BLaER1 treated with 17β-estradiol and CSF1 and Interleukin-3, amounts not matched to agents 10 nM and 100 nM (cell line): ENCODE results near the gene NXPH4.

Experiments
- H3K27ac ChIP-seq, 11 experiments: shearing (Covaris generic); formaldehyde crosslinking; 2 replicates each; pipeline ENCODE4 v1.8.1; 2022
- H3K27me3 ChIP-seq, 11 experiments: shearing (Covaris generic); formaldehyde crosslinking; 2 replicates each; pipeline ENCODE4 v1.8.1; 2022
- H3K36me3 ChIP-seq, 11 experiments: shearing (Covaris generic); formaldehyde crosslinking; 2 replicates each; pipeline ENCODE4 v1.8.1; 2022
- H3K4me1 ChIP-seq, 10 experiments: shearing (Covaris generic); formaldehyde crosslinking; 2 replicates each; pipeline ENCODE4 v1.8.1; 2022
- H3K4me2 ChIP-seq, 11 experiments: shearing (Covaris generic); formaldehyde crosslinking; 2 replicates each; pipeline ENCODE4 v1.8.1; 2022
- H3K4me3 ChIP-seq, 10 experiments: shearing (Covaris generic); formaldehyde crosslinking; 2 replicates each; pipeline ENCODE4 v1.8.1; 2022
- H3K9ac ChIP-seq, 11 experiments: shearing (Covaris generic); formaldehyde crosslinking; 2 replicates each; pipeline ENCODE4 v1.8.1; 2022
- H3K9me3 ChIP-seq, 11 experiments: shearing (Covaris generic); formaldehyde crosslinking; replicated peaks in 1 of 11; 2 replicates each; pipeline ENCODE4 v1.8.1; 2022
- H4K20me1 ChIP-seq, 11 experiments: shearing (Covaris generic); formaldehyde crosslinking; 2 replicates each; pipeline ENCODE4 v1.8.1; 2022
- Cebpa-rat ChIP-seq, 11 experiments: shearing (Covaris generic); IDR thresholded peaks; 2 replicates each; pipeline ENCODE4 v1.8.1; 2022

Gene NXPH4

GRCh38 chr12:57220770-57221168 is 4.2 kb downstream of the NXPH4 start:
- no peak overlapping the region for H3K4me3 ChIP-seq
- no peak for TF ChIP-seq Cebpa-rat (IDR thresholded peaks at IDR 0.05)
- H3K4me1 ChIP-seq: peaks cover 21 to 53% (median 48%) of the 10 kb centered on the region in 10 experiments

GRCh38 chr12:57221169-57221917 is 4.7 kb downstream of the NXPH4 start:
- H3K9ac ChIP-seq: no peak overlapping the region
- no peaks in the 10 kb centered on the region for H3K36me3 ChIP-seq
- no peak for TF ChIP-seq Cebpa-rat (IDR thresholded peaks at IDR 0.05)
- H3K27ac ChIP-seq: no peak overlapping the region
- no peak overlapping the region for H3K4me2 ChIP-seq
- no peaks in the 10 kb centered on the region for H3K9me3 ChIP-seq
- peaks cover 0 to 88% (median 61%) of the 10 kb centered on the region in 11 experiments; a peak in 18 of 22 replicates for H4K20me1 ChIP-seq
- H3K4me3 ChIP-seq: no peak overlapping the region
- peaks cover 17 to 52% (median 47%) of the 10 kb centered on the region in 10 experiments for H3K4me1 ChIP-seq
- peaks cover 100% of the 10 kb centered on the region in 11 experiments for H3K27me3 ChIP-seq

More at GRCh38 chr12:57220770-57221168, 4.2 kb downstream of the NXPH4 start:
- Histone ChIP-seq H3K27me3 (peaks cover 100% of the 10 kb centered on the region in 11 experiments), H3K27ac (no peak overlapping the region), H3K4me2 (no peak overlapping the region), H3K36me3 (no peaks in the 10 kb centered on the region), H4K20me1 (peaks cover 0 to 90% (median 67%) of the 10 kb centered on the region in 11 experiments; a peak in 20 of 22 replicates), H3K9me3 (no peaks in the 10 kb centered on the region), H3K9ac (no peak overlapping the region)

GRCh38 chr12:57222286-57223190 is 5.9 kb downstream of the NXPH4 start:
- Histone ChIP-seq H4K20me1 (peaks cover 0 to 80% (median 52%) of the 10 kb centered on the region in 11 experiments; a peak in 18 of 22 replicates), H3K9me3 (no peaks in the 10 kb centered on the region), H3K36me3 (no peaks in the 10 kb centered on the region), H3K4me2 (peak overlapping the region in 5 of 11 experiments; percentile 3 to 64 (median 26); a peak in 5 of 22 replicates), H3K4me1 (peaks cover 19 to 54% (median 49%) of the 10 kb centered on the region in 10 experiments), H3K27ac (no peak overlapping the region), H3K4me3 (no peak overlapping the region), H3K9ac (no peak overlapping the region), H3K27me3 (peaks cover 97 to 100% (median 100%) of the 10 kb centered on the region in 11 experiments)
- TF ChIP-seq Cebpa-rat (IDR thresholded peaks at IDR 0.05): no peak

GRCh38 chr12:57223191-57224165 is 6.9 kb downstream of the NXPH4 start:
- peak overlapping the region in 7 of 11 experiments; percentile 3 to 100 (median 40); a peak in 11 of 22 replicates for H3K4me2 ChIP-seq
- TF ChIP-seq Cebpa-rat (IDR thresholded peaks at IDR 0.05): no peak
- peaks cover 87 to 96% (median 93%) of the 10 kb centered on the region in 11 experiments for H3K27me3 ChIP-seq
- H3K27ac ChIP-seq: no peak overlapping the region
- H3K4me3 ChIP-seq: no peak overlapping the region
- H3K9ac ChIP-seq: no peak overlapping the region
- peaks cover 24 to 59% (median 54%) of the 10 kb centered on the region in 10 experiments for H3K4me1 ChIP-seq
- no peaks in the 10 kb centered on the region for H3K9me3 ChIP-seq
- peaks cover 0 to 71% (median 46%) of the 10 kb centered on the region in 11 experiments; a peak in 16 of 22 replicates for H4K20me1 ChIP-seq
- H3K36me3 ChIP-seq: no peaks in the 10 kb centered on the region

GRCh38 chr12:57224278-57224972 is 7.8 kb downstream of the NXPH4 start:
- peak overlapping the region in 9 of 11 experiments; percentile 28 to 100 (median 52); a peak in 13 of 22 replicates for H3K4me2 ChIP-seq
- no peak overlapping the region for H3K27ac ChIP-seq
- peaks cover 0 to 61% (median 38%) of the 10 kb centered on the region in 11 experiments; a peak in 16 of 22 replicates for H4K20me1 ChIP-seq
- H3K4me1 ChIP-seq: peaks cover 33 to 69% (median 63%) of the 10 kb centered on the region in 10 experiments
- H3K36me3 ChIP-seq: no peaks in the 10 kb centered on the region
- TF ChIP-seq Cebpa-rat (IDR thresholded peaks at IDR 0.05): no peak
- H3K4me3 ChIP-seq: no peak overlapping the region
- peaks cover 78 to 87% (median 83%) of the 10 kb centered on the region in 11 experiments for H3K27me3 ChIP-seq
- H3K9me3 ChIP-seq: no peaks in the 10 kb centered on the region
- no peak overlapping the region for H3K9ac ChIP-seq

- Histone ChIP-seq H3K27ac (no peak overlapping the region), H3K27me3 (peaks cover 71 to 80% (median 76%) of the 10 kb centered on the region in 11 experiments), H3K36me3 (no peaks in the 10 kb centered on the region), H3K9me3 (no peaks in the 10 kb centered on the region), H3K9ac (no peak overlapping the region), H3K4me1 (peaks cover 33 to 70% (median 65%) of the 10 kb centered on the region in 10 experiments), H3K4me3 (no peak overlapping the region; a peak in 1 of 20 replicates), H4K20me1 (peaks cover 0 to 58% (median 33%) of the 10 kb centered on the region in 11 experiments; a peak in 18 of 22 replicates), H3K4me2 (peak overlapping the region; percentile 18 to 100 (median 38); a peak in 20 of 22 replicates)
- TF ChIP-seq Cebpa-rat (IDR thresholded peaks at IDR 0.05): no peak
Measured at GRCh38 chr12:57224973-57225679, 8.5 kb downstream of the NXPH4 start.

GRCh38 chr12:57225680-57226210 is 9.2 kb downstream of the NXPH4 start:
- Histone ChIP-seq H3K4me3 (no peak overlapping the region), H3K9ac (no peak overlapping the region), H3K4me1 (peaks cover 39 to 77% (median 71%) of the 10 kb centered on the region in 10 experiments), H3K36me3 (peaks cover 0 to 3% (median under 1%) of the 10 kb centered on the region in 11 experiments; a peak in 8 of 22 replicates), H4K20me1 (peaks cover 0 to 62% (median 36%) of the 10 kb centered on the region in 11 experiments; a peak in 18 of 22 replicates), H3K4me2 (peak overlapping the region in 9 of 11 experiments; percentile 18 to 100 (median 52); a peak in 15 of 22 replicates), H3K9me3 (no peaks in the 10 kb centered on the region), H3K27me3 (peaks cover 64 to 73% (median 70%) of the 10 kb centered on the region in 11 experiments), H3K27ac (no peak overlapping the region)
- TF ChIP-seq Cebpa-rat (IDR thresholded peaks at IDR 0.05): no peak
